Measurements from ENCODE around the gene OPCML. TPM values are rescaled to one million over a fixed set of nuclear protein-coding genes. Genes with fewer than 3 reads are reported as not detected.

OPCML gene
- total RNA-seq, 1 experiment from 2014 or later, result 0.13 TPM

DNA sequence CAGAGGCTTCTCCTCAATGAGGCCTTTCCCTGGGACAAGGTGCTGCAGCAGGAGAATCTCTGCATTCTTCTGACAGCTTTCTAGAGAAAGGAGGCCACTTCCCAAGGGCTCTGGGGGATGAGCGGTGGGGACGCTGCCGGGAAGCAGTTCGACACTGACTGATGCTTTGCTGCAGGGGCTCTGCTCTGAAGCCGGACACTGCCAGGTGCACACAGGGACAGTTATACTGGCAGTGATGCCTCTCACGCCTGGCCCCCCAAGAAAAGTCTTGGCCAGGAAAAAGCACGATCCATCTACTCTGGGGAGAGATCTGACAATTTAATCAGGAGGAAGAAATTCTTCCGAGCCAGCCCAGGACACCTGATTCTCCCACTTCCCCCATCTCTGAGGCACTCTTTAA lies 456.9 kb downstream of the OPCML start:
- no peaks in the 10 kb centered on the region for H3K4me1 ChIP-seq (ENCODE audit: insufficient read depth, low read length, poor library complexity, severe bottlenecking)
- no TSS peak for BruUV-seq (replicated peaks)
- ChIA-PET CTCF (no interaction called here), POLR2A (ENCODE audit: low non-redundant PET) (no interaction called here)
- no peaks in the 10 kb centered on the region for H3K9me3 ChIP-seq (ENCODE audit: low read depth, low read length, poor library complexity, severe bottlenecking)
- no peak overlapping the region for H3K4me3 ChIP-seq (ENCODE audit: low read depth, low read length, poor library complexity, severe bottlenecking)
- DNase-seq (ENCODE audit: low spot score), result no peak
- TF ChIP-seq, protein P1, sequence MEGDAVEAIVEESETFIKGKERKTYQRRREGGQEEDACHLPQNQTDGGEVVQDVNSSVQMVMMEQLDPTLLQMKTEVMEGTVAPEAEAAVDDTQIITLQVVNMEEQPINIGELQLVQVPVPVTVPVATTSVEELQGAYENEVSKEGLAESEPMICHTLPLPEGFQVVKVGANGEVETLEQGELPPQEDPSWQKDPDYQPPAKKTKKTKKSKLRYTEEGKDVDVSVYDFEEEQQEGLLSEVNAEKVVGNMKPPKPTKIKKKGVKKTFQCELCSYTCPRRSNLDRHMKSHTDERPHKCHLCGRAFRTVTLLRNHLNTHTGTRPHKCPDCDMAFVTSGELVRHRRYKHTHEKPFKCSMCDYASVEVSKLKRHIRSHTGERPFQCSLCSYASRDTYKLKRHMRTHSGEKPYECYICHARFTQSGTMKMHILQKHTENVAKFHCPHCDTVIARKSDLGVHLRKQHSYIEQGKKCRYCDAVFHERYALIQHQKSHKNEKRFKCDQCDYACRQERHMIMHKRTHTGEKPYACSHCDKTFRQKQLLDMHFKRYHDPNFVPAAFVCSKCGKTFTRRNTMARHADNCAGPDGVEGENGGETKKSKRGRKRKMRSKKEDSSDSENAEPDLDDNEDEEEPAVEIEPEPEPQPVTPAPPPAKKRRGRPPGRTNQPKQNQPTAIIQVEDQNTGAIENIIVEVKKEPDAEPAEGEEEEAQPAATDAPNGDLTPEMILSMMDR (conservative IDR thresholded peaks at IDR 0.05; ENCODE audit: low read depth, low read length), result no peak
- TF ChIP-seq EZH2 (IDR thresholded peaks at IDR 0.05; ENCODE audit: borderline replicate concordance, low read depth, low read length, poor library complexity, severe bottlenecking), result no peak
- no peak overlapping the region for H3K27ac ChIP-seq (ENCODE audit: low read depth, low read length, poor library complexity, severe bottlenecking)
- H3K27me3 ChIP-seq (replicated peaks; ENCODE audit: insufficient read depth, low read depth, low read length, poor library complexity), result peaks cover 45% of the 10 kb centered on the region
- intact Hi-C loops (cut with micrococcal nuclease; ENCODE audit: unreplicated experiment), result loop anchor here (5.0 to 10.0 kb wide), 2 partner anchors 747 to 1059 kb away; no protein-coding TSS in a partner anchor
- H3K36me3 ChIP-seq (ENCODE audit: insufficient read depth, low read length, poor library complexity, severe bottlenecking), result no peaks in the 10 kb centered on the region

DNA sequence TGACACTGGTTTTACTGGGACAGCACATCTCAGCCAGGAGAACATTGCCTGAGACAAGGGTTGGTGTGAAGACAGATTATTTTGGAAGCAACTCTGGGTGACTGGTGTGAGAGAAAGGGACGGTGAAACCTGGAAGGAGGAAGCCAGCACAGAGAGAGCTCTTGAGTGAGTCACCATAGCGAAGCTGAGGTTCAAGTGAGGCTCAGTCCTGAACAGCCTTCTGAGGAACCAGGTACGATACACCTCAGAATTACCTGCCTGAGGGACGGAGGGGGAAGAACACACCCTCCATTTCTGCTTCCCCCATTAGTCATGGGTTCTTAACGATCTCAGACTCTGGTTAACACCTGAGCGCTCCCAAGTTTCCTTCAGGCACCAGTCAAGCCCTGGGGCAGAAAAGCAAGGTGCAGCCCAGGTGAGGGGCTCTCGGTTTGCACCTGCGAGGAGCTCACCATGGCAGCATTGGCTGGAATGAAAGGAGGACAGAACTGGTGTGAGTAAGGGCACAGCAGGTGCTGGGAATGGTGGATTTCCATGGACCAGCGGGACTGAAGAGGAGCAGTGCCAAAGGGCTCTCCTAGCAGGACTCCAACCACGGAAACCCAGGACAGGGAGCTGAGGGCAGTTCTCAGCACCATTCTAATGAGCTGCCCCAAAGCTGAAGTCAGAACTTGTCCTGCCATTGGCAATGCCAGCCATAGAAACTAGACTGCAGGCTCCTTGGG lies 459.3 kb downstream of the OPCML start:
- H3K27me3 ChIP-seq (replicated peaks; ENCODE audit: insufficient read depth, low read depth, low read length, poor library complexity), result peaks cover 41% of the 10 kb centered on the region

GRCh38 chr11:133072378-133072777 lies 459.9 kb downstream of the OPCML start:
- ChIA-PET CTCF (no interaction called here), POLR2A (ENCODE audit: low non-redundant PET) (no interaction called here)
- BruUV-seq (replicated peaks), result no TSS peak
- Histone ChIP-seq H3K27me3 (replicated peaks; ENCODE audit: insufficient read depth, low read depth, low read length, poor library complexity) (peaks cover 36% of the 10 kb centered on the region), H3K27ac (ENCODE audit: low read depth, low read length, poor library complexity, severe bottlenecking) (no peak overlapping the region), H3K36me3 (ENCODE audit: insufficient read depth, low read length, poor library complexity, severe bottlenecking) (no peaks in the 10 kb centered on the region), H3K4me3 (ENCODE audit: low read depth, low read length, poor library complexity, severe bottlenecking) (no peak overlapping the region), H3K4me1 (ENCODE audit: insufficient read depth, low read length, poor library complexity, severe bottlenecking) (no peaks in the 10 kb centered on the region), H3K9me3 (ENCODE audit: low read depth, low read length, poor library complexity, severe bottlenecking) (no peaks in the 10 kb centered on the region)
- TF ChIP-seq, protein P1 (conservative IDR thresholded peaks at IDR 0.05; ENCODE audit: low read depth, low read length), result no peak
- TF ChIP-seq EZH2 (IDR thresholded peaks at IDR 0.05; ENCODE audit: borderline replicate concordance, low read depth, low read length, poor library complexity, severe bottlenecking), result no peak
- DNase-seq (ENCODE audit: low spot score), result no peak
- intact Hi-C loops (cut with micrococcal nuclease; ENCODE audit: unreplicated experiment), result loop anchor here (10.0 kb wide), 1 partner anchor 1062 kb away; no protein-coding TSS in a partner anchor

More for the DNA sequence above, 459.3 kb downstream of the OPCML start:
- CTCF ChIA-PET, result no interaction called here
- BruUV-seq (replicated peaks), result no TSS peak
- Histone ChIP-seq H3K36me3 (ENCODE audit: insufficient read depth, low read length, poor library complexity, severe bottlenecking) (no peaks in the 10 kb centered on the region), H3K27ac (ENCODE audit: low read depth, low read length, poor library complexity, severe bottlenecking) (no peak overlapping the region), H3K4me3 (ENCODE audit: low read depth, low read length, poor library complexity, severe bottlenecking) (no peak overlapping the region), H3K9me3 (ENCODE audit: low read depth, low read length, poor library complexity, severe bottlenecking) (no peaks in the 10 kb centered on the region), H3K4me1 (ENCODE audit: insufficient read depth, low read length, poor library complexity, severe bottlenecking) (no peaks in the 10 kb centered on the region)
- intact Hi-C loops (cut with micrococcal nuclease; ENCODE audit: unreplicated experiment), result loop anchor here (10.0 kb wide), 1 partner anchor 1062 kb away; no protein-coding TSS in a partner anchor
- DNase-seq (ENCODE audit: low spot score), result no peak
- no peak for TF ChIP-seq EZH2 (IDR thresholded peaks at IDR 0.05; ENCODE audit: borderline replicate concordance, low read depth, low read length, poor library complexity, severe bottlenecking)
- TF ChIP-seq, protein P1 (conservative IDR thresholded peaks at IDR 0.05; ENCODE audit: low read depth, low read length), result no peak
- POLR2A ChIA-PET (ENCODE audit: low non-redundant PET), result no interaction called here

All from A673 (cell line).